GM15510 (cell line): Measurements from ENCODE around the gene TLN1.

Experiments used
- POLR2A ChIP-seq: IDR thresholded peaks from 3 replicates; pipeline ENCODE4 v1.6.1; 2011; ENCODE audit warnings: borderline replicate concordance; ENCODE audit not compliant: insufficient read length; ENCODE audit errors: extremely low read depth

The TLN1 gene

DNA sequence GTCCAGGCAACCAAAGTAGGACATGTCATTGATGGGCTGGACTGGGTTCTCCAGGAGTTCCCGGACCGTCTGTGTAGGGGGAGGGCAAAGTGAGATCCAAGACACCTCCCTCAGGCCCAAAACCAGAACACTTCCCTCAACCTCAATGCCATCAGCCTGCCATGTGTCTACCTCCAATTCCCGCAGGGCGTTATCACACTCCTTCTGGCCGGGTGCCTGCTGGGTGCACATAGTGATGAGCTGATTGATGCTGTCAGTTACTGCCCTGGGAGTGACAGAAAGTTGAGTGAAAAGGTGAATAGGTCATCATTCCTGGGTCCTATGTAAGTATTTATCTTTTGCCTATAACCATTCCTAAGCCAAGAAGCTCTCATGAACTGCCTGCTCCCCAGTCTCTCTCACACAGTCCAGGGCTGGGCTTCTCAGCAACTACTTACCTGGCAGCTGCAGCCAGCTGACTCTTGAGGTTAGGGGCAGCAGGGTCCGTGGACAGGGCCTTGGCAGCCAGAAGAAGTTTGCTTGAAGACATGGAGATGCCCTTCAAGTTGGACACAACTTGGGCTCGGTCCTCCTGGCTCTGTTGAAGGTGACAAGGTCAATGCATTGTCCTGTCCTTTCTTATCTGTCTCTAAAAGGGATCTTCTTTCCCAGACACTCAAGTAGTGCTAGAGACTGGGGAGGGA is 21.0 kb downstream of the TLN1 start:
- TF ChIP-seq POLR2A: no peak

DNA sequence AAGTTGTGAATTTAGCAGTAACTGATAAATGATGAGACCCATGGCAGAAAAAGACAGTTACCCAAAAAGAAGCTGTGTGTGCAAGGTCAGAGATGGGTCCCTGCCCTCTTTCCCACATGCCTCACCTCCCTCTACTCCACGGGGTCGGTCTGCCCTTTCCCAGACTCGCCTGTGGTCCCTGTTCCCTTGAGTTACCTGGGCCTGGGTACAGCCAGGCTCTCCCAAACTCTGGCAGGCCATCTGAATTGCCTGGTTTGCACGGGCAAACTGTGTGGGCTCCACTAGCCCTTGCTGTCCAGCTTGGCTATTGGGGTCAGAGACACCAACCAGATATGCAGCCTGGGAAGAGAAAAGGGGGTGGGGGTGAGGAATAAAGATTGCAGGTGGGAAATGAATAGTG is 23.8 kb downstream of the TLN1 start:
- TF ChIP-seq POLR2A: no peak

DNA sequence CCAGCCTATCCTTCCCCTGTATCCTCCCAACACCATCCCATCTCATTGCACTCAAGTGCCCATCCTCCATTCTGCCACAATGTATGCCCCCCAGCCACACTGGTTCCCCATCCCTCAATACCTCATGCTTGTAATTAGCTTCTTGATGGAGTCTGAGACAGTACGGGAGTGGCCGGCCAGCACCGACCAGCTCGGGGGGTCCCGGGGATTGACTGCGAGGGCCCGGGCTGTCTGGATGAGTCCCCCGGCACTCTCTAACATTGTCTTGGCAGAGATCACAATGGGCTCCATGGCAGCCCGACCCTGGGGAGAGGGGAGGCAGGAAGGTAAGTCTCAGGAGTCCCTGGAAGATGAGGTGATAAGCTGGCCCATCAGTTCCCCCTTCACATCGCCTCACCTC is 25.0 kb downstream of the TLN1 start:
- TF ChIP-seq POLR2A: no peak

DNA sequence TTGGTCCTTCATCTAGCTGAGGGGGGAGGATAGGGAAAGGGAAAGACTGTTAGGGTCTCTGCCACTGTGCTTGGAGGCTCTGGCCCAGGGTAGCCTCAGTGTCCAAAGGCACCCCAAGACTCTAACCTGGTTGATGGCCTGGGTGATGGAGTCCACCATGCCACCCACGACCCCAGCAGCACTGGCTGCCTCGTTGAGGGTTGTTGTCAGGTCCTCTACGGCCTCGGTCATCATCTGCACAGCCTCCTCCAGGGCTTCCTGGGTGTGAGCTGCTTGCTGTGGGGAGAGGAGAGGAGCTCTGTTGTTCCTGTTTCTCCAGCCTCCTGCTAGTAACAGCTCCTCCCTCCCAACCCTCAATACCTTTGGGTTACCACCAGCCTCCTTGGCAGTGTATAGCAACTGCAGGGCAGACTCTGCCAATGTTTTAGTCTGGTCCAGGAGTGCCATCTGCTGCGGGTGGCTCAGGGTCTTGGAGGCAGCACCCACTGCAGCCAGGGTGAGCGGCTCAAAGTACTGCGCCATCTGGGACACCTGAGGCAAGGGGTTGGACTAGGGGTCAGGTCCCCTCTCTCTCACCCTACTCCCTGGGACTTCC is 26.1 kb downstream of the TLN1 start:
- no peak for TF ChIP-seq POLR2A

DNA sequence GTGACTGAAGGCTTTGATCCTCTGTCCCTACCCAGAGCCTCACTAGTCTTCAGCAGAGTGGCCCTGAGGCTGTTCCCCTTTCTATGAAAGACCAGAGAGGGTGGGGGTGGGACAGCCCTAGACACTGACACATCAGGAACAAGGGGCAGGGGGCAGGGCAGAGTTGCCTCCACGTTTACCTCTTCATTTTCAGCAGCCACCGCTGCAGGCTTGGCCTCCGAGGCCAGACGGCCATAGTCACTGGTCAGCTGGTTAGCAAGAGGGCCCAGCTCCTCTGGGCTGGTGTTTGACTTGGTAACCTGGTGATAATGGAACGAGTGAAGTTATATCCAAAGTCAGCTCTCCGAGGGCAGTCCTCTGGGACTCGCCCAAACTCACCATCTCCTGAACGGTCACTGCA is 26.6 kb downstream of the TLN1 start:
- no peak for TF ChIP-seq POLR2A

DNA sequence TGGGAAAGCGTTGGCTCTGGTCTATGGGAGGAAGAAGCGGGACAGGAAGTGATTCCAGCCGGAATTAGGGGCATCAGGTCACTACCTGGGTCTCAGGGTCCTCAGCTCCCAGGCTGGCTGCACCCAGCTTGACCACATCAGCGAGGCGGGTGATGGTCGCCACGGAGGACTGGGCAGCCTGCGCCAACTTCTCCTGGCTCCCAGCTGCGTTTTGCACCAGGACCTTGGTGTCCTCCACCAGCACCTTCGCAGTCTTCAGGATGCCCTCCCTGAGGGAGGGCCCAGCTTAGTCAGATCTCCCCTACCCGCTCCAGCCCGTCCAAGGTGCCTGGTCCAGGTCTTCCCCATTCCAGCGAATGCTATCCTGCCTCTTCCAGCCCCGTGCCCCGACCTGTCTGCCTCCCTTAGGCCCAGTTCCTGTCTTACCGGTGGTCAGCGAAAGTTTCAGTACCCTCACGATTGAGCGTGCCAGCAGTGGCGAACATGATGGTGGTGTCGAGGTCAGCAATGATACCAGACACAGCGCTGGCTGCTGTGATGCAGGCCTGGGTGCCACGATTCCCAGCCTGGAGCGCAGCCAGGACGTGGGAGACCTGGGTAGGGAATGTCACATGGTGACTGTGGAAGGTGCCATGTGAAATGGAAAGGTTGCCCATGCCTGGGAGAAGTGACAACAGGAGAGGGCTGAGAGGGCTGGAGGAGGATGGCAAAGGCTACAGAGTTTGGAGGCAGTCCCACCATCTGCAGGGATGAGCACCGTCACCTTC is 27.9 kb downstream of the TLN1 start:
- no peak for TF ChIP-seq POLR2A

DNA sequence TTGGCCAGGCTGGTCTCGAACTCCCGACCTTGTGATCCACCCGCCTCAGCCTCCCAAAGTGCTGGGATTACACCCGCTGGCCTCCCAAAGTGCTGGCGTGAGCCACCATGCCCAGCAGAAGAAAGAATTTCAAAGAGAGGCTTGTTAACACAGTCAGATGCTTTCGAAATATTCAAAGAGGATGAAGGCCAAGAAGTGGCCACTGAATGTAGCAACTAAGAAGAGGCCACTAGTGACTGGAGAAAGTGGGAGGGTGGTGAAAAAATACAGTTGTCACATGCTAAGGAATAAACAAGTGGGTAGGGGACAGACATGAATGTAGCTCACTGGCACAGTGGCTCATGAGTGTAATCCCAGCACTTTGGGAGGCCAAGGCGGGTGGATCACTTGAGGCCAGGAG is 29.3 kb downstream of the TLN1 start:
- no peak for TF ChIP-seq POLR2A

DNA sequence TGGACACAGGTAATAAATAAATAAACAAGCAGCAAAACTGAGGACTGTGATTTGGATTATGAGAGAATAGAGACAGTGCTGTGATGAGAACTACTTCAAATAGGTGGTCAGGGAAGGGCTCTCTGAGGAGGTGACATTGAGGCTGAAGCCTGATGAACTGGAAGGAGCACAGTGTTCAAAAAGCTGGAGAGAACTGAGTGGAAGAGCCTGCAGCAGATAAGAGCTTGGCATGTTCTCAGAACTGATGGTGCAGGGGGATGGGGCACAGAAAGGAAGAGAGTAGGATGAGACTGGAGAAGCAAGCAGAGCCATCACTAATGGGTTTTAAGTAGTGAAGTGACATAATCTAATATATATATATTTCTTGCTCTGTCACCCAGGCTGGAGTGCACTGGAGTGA is 31.1 kb downstream of the TLN1 start:
- no peak for TF ChIP-seq POLR2A

DNA sequence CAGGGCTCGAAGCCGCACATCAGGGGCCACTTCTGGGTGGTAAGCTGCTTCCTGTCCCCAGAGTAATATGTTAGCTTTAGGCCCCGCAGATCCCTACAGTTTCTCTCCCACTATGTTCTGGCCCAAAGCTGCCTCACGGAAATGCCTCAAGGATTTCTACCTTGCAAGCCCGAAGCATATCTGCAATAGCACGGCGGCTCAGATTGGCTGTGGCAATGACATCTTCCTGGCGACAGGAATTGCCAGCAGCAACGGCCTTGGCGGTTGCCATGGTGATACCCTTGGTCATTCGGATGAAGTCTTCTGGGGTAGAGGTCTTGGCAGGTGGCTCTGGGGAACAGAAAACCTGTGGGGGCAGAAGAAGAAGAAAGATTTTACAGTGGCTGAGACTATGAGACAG is 32.0 kb downstream of the TLN1 start:
- TF ChIP-seq POLR2A: no peak

DNA sequence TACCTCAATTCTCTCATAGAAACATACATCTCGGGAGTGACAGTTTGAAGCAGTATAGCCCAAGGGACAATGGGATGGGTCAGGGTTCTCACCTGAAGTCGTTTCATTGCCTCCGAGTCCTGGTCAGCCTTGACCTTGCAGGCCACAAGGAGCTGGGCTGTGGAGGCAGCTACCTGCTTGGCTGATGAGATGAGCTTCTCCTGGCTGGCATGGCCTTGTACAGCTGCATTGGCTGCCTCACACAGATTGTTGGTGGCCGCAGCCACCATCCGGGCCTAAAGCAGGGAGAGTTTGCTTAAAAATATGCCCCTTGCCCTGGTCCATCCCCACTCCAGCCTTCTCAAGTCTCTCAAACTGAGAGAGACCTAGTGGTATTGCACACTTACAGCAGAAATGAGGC is 33.8 kb downstream of the TLN1 start:
- TF ChIP-seq POLR2A: no peak

DNA sequence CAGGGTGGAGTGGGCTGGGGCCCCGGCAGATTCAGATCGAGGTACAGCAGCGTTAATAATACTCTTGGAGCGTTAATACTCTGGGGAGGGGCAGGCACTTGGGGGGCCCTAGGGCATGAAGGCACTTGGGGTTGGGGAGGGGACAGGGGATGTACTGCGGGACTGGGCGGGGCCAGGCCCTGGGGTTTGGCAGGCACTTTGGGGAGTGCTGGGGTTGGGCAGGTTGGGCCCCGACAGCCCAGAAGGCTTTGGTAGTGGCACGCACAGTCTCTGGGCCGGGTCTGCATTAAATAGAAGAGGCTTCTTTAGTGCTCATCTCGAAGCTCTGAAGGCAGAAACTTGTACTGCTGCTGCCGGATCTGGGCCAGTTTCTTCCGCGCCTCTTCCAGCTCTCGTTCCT is 34.5 kb downstream of the TLN1 start:
- TF ChIP-seq POLR2A: no peak

DNA sequence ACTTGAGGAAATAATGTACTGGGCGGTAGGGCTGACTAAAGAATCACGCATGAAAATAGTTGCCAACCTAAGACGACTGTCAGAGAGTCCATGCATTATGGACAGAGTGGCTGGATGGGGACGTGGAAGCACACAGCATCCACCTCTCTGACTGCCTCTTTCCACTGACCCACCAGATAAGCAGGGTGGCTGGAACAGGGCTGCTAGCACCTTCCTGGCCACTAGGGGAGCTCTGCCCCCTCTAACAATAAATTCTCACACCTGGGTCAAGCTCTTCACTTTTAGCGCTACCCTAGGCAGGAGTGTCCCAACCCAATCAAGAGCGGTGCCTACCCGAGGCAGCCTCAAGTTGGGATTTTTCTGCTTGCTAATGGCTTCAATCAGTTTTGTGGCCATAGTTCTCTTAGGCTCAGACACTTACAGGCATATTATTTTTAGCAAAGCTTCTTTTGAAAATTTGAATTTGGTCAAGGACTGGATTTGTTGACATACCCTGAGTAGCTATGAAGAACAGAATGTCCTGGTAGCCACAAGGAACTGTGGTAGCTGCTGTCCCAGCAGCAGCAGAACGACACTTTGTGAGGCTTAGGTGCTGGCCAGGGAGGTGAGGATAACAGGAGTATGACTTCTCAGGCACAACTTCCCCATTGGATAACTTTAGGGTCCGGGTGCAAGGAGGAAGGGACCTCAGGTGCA is 35.3 kb downstream of the TLN1 start:
- TF ChIP-seq POLR2A: no peak

DNA sequence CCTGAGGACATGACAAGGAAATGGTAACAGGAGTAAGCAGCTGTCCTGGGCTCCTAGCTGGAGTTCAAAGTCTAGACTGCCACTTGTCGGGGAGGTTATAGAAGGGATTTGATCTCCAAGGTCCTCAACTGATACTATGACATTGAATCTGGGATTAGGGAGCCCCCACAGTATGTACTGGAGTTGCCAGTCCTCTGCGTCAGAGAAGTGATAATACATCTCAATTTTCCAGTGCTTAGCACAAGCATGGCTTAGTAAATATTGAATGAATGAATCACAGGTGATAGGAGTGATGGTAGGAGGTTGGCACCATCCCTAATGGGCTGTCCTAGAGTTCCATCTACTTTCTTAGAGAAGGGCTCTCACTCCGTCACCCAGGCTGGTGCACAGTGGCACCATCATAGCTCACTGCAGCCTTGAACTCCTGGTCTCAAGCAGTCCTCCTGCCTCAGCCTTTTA is 36.0 kb downstream of the TLN1 start:
- TF ChIP-seq POLR2A: no peak

DNA sequence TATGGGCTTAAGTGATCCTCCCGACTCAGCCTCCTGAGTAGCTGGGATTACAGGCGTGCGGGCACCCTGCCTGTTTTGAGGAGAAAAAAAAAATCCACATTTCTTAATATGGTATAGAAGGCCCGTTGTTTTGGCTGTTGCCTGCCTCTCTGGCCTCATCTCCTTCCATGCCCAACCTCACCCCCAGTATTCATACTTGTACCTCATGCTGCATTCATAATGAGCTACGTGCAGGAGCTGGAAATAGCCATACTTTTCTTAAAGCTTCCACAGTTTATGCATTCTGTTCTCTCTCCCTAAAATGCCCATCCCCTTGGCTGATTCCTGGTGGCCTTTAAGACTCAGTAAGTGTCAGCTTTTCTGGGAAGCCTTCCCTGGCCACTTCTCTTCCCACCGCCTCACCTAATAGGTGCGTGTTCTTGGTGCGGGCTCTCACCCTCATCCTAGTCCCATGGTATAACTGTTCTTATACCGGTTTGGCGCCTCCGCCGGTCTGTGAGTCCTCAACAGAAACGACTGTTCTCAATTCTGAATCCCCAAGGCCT is 40.2 kb downstream of the TLN1 start:
- no peak for TF ChIP-seq POLR2A

DNA sequence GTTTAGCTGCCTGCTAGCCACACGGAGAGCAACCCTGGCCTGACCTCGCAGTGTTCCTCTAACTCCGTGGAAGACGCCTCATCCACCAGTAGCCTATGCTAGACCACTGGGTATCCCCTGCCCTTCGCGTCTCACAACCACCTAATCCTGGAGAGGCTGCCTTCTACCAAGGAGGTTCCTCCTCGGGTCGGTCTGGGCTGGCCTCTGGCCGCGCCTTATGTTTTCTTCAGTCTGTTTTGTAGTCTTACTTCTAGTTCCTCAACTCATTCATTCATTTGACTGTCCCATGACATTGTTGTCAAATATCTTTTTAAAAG is 40.7 kb downstream of the TLN1 start:
- no peak for TF ChIP-seq POLR2A

DNA sequence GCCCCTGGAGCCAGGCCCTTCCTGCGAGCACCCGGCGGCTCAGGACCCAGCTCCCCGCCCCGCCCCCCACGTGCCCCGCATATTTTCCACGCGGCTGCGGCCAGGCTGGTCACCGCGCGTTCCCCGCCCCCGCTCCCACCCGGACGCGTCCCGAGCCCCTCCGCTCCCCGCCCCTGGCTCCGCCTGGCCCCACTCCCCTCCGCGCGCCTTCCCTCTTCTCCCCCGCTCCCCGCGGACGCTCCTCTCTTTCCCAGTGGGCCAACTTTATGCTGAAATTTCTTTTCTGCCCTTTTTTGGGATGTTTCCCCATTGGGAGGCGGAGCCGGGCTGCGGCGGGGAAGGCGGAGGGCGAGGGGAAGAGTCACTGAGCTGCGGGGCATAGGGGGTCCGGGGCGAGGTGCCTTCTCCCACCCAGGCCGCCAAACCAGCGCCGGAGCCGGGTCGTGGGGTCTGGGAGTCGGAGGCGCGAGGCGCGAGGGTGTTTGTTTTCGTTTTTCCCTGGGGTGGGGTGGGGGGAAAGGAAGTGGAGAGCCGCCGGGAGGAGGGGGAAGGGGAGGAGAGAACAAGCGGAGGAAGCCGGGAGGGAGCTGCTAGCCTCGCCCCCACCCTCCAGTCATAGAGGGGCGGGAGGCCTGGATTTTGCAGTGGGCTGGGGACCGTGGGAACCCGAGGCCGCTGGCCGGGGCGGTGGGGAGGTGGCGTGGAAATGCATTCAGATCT is 41.2 kb downstream of the TLN1 start:
- no peak for TF ChIP-seq POLR2A

DNA sequence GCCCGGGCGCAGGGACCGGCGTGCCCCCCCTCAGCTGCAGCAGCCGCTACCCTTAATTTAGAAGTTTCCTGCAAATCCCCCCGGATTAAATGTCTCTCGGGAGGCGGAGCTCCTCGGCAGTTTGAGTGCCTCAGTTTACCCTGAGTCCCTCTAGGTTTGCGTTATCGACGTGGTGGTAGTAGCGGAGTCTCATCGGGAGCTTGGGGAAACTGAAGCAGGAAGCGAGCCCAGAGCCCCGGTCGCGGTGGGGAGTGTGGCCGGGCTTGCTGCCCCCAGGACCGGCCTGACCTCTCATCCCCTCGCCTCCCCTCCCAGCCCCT is 41.7 kb downstream of the TLN1 start:
- TF ChIP-seq POLR2A: no peak
